Stimulated activated effector memory CD8-positive, alpha-beta T cell treated with anti-CD3 and anti-CD28 coated beads, Interleukin-12 subunit alpha, Interleukin-12 subunit beta, amount 100 ng/mL, for 72 hours (primary cell): ENCODE results near the gene FNDC3B.

Source experiments
- ATAC-seq: fragments of 150-1000 bp; cut with Tn5 transposase; 2 replicates; pipeline ENCODE4 v1.10.0; 2021
- DNase-seq, 2 donors: peaks; one replicate each; pipeline ENCODE4 v3.0.0; 2021 to 2022; ENCODE audit warnings: low spot score in 2 of 2
- H3K27ac Mint-ChIP-seq: one replicate; pipeline ENCODE4 v1.8.0; 2022; ENCODE audit warnings: mild to moderate bottlenecking, mixed read lengths
- H3K36me3 Mint-ChIP-seq: one replicate; pipeline ENCODE4 v1.8.0; 2022; ENCODE audit warnings: mild to moderate bottlenecking, mixed read lengths
- H3K4me1 Mint-ChIP-seq: one replicate; pipeline ENCODE4 v1.8.0; 2022; ENCODE audit warnings: mixed read lengths
- H3K4me3 Mint-ChIP-seq: one replicate; pipeline ENCODE4 v1.8.0; 2022; ENCODE audit warnings: mild to moderate bottlenecking, mixed read lengths
- H3K9me3 Mint-ChIP-seq: one replicate; pipeline ENCODE4 v1.8.0; 2022; ENCODE audit warnings: mixed read lengths

FNDC3B gene

DNA sequence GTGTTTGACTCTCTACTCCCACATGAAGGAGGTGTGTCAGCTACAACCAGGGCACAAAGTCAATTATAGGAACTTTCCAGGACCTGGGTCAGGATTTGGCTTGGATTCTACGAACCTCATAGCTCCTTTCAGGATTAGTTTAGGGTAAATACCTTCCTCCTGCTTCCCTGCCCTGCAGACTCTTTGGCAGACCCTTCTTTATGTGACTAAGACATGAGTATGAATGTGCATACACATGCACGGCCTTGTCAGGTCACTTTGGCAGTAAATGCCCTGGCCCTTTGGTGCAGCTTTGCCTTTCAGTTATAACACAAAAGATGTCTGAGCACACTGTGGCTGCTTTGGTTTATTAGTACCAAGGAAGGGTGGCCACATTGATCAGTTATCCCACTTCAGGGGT lies 340.0 kb downstream of the FNDC3B start:
- no peaks in the 10 kb centered on the region for H3K9me3 Mint-ChIP-seq
- no peaks in the 10 kb centered on the region for H3K4me1 Mint-ChIP-seq
- H3K36me3 Mint-ChIP-seq: peaks cover 64% of the 10 kb centered on the region
- no peak overlapping the region for H3K27ac Mint-ChIP-seq
- no peak for DNase-seq
- ATAC-seq: no peak
- no peak overlapping the region for H3K4me3 Mint-ChIP-seq

DNA sequence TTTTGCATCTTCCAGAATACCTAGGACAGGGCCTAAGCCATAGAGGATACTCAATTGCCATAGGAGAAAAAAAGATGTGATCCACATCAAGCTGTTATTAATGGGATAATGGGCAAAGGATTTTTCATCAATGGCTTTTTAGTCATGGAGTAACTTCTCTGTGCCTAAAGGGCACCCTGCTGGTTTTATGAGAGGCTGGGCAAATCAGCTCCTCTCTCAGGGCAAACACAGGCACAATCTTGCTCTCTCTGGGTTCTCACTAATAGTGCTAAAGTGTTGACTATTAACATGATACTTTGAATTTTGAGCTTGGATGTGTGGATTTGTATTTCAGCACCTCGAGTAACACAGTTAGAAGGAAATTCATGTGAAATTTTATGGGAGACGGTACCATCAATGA lies 341.3 kb downstream of the FNDC3B start:
- H3K4me3 Mint-ChIP-seq: no peak overlapping the region
- DNase-seq: no peak
- peaks cover 64% of the 10 kb centered on the region for H3K36me3 Mint-ChIP-seq
- no peak overlapping the region for H3K27ac Mint-ChIP-seq
- no peaks in the 10 kb centered on the region for H3K9me3 Mint-ChIP-seq
- no peaks in the 10 kb centered on the region for H3K4me1 Mint-ChIP-seq
- no peak for ATAC-seq

DNA sequence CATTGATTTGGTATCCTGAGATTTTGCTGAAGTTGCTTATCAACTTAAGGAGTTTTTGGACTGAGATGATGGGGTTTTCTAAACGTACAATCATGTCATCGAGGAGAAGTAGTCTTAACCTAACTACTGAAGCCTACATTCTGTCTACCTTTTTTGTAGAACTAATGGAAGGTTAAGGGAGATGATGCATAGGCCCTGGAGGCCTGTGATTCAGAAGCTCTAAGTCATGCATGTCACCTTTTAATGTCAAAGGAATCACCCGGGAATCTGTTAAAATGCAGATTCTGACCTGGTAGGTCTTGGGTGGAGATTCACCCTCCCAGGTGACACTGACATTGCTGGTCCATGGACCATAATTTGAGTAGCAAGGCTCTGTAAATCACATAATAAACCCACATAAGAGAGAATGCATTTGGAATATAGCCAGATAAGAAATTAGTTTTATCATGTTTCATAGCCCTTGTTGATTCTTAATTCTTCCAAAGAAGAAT lies 344.0 kb downstream of the FNDC3B start:
- no peak for ATAC-seq
- no peaks in the 10 kb centered on the region for H3K4me1 Mint-ChIP-seq
- no peak for DNase-seq
- peaks cover 46% of the 10 kb centered on the region for H3K36me3 Mint-ChIP-seq
- no peaks in the 10 kb centered on the region for H3K9me3 Mint-ChIP-seq
- no peak overlapping the region for H3K4me3 Mint-ChIP-seq
- H3K27ac Mint-ChIP-seq: no peak overlapping the region

DNA sequence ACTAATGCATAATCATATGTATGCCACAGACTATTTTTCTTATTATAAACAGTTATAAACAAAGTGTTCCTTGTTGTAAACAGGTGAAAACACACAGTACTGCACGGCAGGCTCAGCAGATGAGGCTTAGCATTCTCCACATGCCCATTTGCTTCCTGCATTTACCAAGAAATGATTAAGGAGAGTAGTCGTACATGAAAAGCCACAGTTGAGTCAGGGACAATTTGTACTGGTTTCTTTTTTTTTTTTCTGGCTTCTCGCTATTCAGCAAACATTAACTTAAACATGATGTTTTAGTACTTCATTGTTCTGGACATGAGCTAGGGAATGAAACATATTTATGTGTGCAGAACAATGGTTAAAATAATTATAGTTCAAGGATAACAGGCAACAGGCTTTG lies 345.5 kb downstream of the FNDC3B start:
- Mint-ChIP-seq H3K36me3 (peaks cover 31% of the 10 kb centered on the region), H3K4me3 (no peak overlapping the region), H3K27ac (no peak overlapping the region), H3K9me3 (no peaks in the 10 kb centered on the region), H3K4me1 (no peaks in the 10 kb centered on the region)
- ATAC-seq: no peak
- no peak for DNase-seq

- Mint-ChIP-seq H3K36me3 (peaks cover 5% of the 10 kb centered on the region), H3K4me3 (no peak overlapping the region), H3K9me3 (no peaks in the 10 kb centered on the region), H3K27ac (no peak overlapping the region), H3K4me1 (no peaks in the 10 kb centered on the region)
- no peak for DNase-seq
- no peak for ATAC-seq
Observed at GRCh38 chr3:172387728-172388127, 348.4 kb downstream of the FNDC3B start.

DNA sequence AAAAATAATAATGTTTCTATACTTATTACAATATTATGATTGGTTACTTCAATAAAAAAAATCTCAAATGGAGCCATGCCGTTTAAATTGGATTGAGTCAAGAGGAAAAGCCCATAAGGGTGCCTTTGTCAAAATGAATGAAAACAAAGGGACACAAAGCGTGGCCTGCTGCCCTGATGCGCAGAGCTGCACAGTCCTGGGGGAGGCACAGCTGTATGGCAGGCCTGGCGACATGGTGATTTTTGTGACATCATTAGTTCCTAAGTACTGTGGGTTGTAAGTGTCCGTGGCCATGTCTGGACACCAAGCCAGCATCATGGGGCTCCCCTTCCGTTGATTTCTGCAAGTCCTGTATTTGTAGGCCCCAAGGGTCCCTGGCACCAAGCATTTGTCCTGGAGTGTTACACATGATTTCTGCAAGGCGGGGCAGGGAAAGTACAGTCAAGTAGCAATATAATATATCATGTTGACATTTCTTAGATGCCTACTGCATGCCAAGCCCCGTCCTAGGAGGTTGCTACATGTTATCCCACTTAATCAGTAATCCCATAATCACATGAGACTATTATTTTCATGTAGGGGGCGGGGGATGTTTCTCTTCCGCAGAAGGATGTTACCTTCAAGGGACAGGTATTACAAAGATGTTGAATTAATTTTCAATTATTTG lies 349.2 kb downstream of the FNDC3B start:
- Mint-ChIP-seq H3K9me3 (no peaks in the 10 kb centered on the region), H3K4me3 (no peak overlapping the region), H3K4me1 (no peaks in the 10 kb centered on the region), H3K36me3 (no peaks in the 10 kb centered on the region), H3K27ac (no peak overlapping the region)
- ATAC-seq: no peak
- no peak for DNase-seq

- DNase-seq: no peak
- Mint-ChIP-seq H3K27ac (no peak overlapping the region), H3K36me3 (no peaks in the 10 kb centered on the region), H3K4me3 (no peak overlapping the region), H3K9me3 (no peaks in the 10 kb centered on the region), H3K4me1 (no peaks in the 10 kb centered on the region)
- ATAC-seq: no peak
Observed at GRCh38 chr3:172390792-172391191, 351.4 kb downstream of the FNDC3B start.

DNA sequence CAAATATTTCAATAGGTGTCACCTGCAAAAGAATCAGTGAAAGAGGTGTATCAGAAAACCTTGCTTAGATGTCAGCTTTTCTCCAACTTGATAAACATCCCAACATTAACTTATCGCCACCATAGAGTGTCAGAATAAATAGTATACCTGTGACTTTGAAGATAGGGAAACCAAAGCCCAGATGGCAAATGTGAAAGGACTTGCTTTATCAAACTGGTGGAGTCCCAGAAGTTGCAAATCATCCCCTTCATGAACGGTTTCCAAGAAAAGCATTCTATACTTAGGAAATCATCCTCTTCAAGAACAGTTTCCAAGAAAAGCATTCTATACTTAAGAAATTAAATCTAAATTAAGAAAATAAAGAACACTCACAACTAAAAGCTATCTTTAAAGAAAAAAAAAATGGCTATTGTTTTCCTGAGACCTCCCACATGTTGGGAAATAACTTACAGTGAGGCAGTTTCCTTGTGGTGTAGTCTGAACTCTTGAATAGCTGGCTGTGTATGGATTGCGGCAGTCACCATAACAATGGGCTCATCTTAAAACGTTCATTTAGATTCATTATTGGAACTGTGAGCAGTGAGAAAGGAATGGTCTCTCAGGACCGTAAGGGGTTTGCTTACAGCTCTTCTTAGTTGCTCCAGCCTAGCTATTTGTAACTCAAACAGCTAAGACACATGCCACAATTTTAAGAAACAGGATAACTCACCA lies 352.4 kb downstream of the FNDC3B start:
- DNase-seq: no peak
- Mint-ChIP-seq H3K27ac (no peak overlapping the region), H3K4me3 (no peak overlapping the region), H3K36me3 (no peaks in the 10 kb centered on the region), H3K4me1 (no peaks in the 10 kb centered on the region), H3K9me3 (no peaks in the 10 kb centered on the region)
- no peak for ATAC-seq

DNA sequence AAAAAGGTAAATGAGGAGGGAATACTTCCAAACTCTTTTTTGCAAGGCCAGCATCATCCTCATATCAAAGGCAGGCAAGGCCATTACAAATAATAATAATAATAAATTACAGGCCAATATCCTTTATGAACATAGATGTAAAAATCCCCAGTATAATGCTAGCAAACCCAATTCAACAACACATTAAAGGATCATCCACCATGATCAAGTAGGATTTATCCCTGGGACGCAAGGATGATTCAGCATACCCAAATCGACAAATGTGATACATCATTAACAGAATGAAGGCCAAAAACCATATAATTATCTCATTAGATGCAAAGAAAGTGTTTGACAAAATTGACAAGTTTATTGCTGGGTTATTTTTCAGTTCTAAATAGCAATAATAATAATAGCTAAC lies 355.3 kb downstream of the FNDC3B start:
- ATAC-seq (no peak), DNase-seq (no peak)
- Mint-ChIP-seq H3K36me3 (peaks cover 5% of the 10 kb centered on the region), H3K27ac (no peak overlapping the region), H3K4me1 (no peaks in the 10 kb centered on the region), H3K4me3 (no peak overlapping the region), H3K9me3 (no peaks in the 10 kb centered on the region)

DNA sequence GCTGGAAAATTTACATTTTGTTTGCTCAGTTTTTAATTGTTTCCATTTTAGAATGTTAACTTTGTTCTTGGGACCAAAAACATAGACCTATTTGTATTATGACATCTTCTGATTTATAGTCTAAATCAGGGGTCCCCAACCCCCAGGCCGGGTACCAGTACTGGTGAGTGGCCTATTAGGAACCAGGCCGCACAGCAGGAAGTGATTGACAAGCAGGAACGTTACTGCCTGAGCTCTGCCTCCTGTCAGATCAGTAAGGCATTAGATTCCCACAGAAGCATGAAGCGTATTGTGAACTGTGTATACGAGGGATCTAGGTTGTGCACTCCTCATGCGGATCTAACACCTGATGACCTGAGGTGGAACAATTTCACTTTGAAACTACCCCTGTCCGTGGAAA lies 357.0 kb downstream of the FNDC3B start:
- H3K27ac Mint-ChIP-seq: no peak overlapping the region
- no peaks in the 10 kb centered on the region for H3K9me3 Mint-ChIP-seq
- DNase-seq (no peak), ATAC-seq (no peak)
- H3K4me1 Mint-ChIP-seq: no peaks in the 10 kb centered on the region
- no peak overlapping the region for H3K4me3 Mint-ChIP-seq
- peaks cover 5% of the 10 kb centered on the region for H3K36me3 Mint-ChIP-seq

- ATAC-seq: no peak
- Mint-ChIP-seq H3K27ac (no peak overlapping the region), H3K36me3 (peaks cover 12% of the 10 kb centered on the region), H3K9me3 (peaks cover 4% of the 10 kb centered on the region), H3K4me1 (no peaks in the 10 kb centered on the region), H3K4me3 (no peak overlapping the region)
- DNase-seq: no peak
Observed at GRCh38 chr3:172397716-172398405, 358.5 kb downstream of the FNDC3B start.

- no peak overlapping the region for H3K27ac Mint-ChIP-seq
- peaks cover 4% of the 10 kb centered on the region for H3K9me3 Mint-ChIP-seq
- no peaks in the 10 kb centered on the region for H3K4me1 Mint-ChIP-seq
- peaks cover 12% of the 10 kb centered on the region for H3K36me3 Mint-ChIP-seq
- no peak for ATAC-seq
- H3K4me3 Mint-ChIP-seq: no peak overlapping the region
- no peak for DNase-seq
Observed at GRCh38 chr3:172398484-172398883, 359.1 kb downstream of the FNDC3B start.

DNA sequence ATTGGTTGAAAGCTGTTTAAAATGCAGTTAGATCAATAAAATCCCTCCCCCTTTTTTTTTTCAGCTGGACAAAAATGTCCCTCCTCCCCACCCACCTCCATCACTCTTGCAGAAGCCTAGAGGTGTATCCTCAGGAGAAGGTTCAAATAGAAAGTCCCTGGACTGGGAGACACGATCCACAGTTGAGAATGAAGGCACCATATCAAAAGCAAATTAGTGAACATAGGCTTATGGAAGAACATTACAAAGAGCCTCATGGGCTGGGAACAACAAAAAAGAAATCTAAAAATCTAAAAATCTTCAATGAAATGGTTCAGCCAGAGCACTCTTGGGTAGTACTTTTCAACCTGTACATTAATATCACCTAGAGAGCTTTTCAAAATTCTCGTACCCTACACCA lies 362.7 kb downstream of the FNDC3B start:
- no peak overlapping the region for H3K4me3 Mint-ChIP-seq
- no peak overlapping the region for H3K27ac Mint-ChIP-seq
- H3K4me1 Mint-ChIP-seq: no peaks in the 10 kb centered on the region
- peaks cover 12% of the 10 kb centered on the region for H3K36me3 Mint-ChIP-seq
- peaks cover 4% of the 10 kb centered on the region for H3K9me3 Mint-ChIP-seq
- ATAC-seq (no peak), DNase-seq (no peak)

DNA sequence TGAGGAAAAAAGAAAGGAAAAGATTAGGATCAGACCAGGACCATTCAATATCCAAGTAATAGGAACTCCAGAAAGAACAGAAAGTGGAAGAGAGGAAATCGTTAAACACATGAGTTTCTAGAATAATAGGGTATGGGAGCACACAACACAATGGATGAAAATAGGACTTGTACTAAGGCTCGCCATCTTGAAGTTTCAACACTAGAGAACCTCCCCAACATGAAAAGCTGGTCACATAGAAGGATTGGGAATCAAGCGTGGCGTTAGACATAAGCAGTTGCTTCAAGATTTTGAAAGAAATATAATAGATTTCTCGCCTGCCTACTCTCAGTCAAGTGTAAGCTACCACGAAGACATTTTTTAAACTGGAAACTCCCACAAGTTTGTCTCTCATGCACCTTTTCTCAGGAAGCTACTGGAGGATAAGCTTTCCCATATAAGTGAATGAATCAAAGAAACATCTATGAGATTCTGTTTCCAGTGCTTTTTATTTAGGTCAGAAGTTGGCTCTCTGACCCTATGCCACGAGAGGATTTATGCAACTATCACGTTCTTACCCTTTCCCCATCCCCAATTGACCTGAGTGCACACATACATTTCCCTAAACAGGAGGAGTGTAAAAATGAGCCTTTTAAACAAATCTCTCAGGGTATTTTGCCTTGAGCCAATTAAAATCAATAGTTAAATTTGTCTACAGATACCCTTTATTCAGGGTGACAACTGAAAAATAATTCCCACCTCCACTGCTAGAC lies 363.7 kb downstream of the FNDC3B start:
- no peak overlapping the region for H3K27ac Mint-ChIP-seq
- no peak for ATAC-seq

DNA sequence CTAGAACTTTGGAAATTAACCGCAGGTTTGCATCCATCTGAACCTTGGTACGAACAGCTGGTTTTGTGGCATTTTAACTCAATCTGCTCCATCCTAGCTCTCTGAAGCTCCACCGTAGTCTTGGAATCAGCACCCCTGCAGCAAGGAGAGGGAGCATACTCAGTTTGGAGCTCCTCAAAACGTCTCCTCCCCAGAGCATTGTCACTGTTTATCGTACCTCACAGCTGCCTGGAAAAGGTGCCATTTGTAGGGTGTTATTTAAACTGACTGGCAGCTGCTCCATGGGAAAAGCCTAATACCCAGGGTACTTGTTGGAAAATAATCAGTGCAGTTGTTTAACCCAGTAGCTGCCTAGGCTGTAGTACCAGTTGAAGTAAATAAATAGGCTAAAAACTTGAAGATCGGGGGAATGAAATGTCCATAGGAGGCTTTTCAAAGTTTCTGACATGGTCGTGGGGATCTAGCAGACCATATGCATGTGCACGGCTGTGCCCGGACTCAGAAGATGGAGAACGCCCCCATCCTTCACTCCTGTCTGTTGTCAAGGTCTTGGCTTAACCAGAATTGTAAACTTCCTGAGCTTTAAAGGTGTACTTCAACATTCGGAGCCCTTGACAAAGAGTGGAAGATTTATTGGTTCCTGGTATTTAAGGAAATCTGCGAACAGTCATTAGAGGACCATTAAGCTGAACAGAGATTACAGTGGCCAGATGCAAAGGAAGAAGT lies 365.0 kb downstream of the FNDC3B start:
- H3K36me3 Mint-ChIP-seq: peaks cover 7% of the 10 kb centered on the region
- no peaks in the 10 kb centered on the region for H3K4me1 Mint-ChIP-seq
- no peak overlapping the region for H3K4me3 Mint-ChIP-seq
- H3K9me3 Mint-ChIP-seq: peaks cover 4% of the 10 kb centered on the region
- ATAC-seq (no peak), DNase-seq (no peak)
- H3K27ac Mint-ChIP-seq: no peak overlapping the region

More for the DNA sequence above, 363.7 kb downstream of the FNDC3B start:
- Mint-ChIP-seq H3K9me3 (peaks cover 4% of the 10 kb centered on the region), H3K4me3 (no peak overlapping the region), H3K36me3 (peaks cover 7% of the 10 kb centered on the region), H3K4me1 (no peaks in the 10 kb centered on the region)
- DNase-seq: no peak
